Trophoblast cell (in vitro differentiated cells and primary cell): Measurements from ENCODE around the gene BCL11A.

Experiments
- DNase-seq, 2 donors: peaks; one replicate each; pipeline ENCODE4 v3.0.0-alpha.2; 2016
- H2AFZ ChIP-seq: 2 replicates; pipeline ENCODE4 v1.6.1; 2013; ENCODE audit warnings: low read length, moderate library complexity, mild to moderate bottlenecking; ENCODE audit not compliant: insufficient read depth, poor library complexity
- H2AK5ac ChIP-seq: 2 replicates; pipeline ENCODE4 v1.6.1; 2013; ENCODE audit warnings: mild to moderate bottlenecking, low read length
- H2BK120ac ChIP-seq: 2 replicates; pipeline ENCODE4 v1.6.1; 2013; ENCODE audit warnings: low read length, mild to moderate bottlenecking, moderate library complexity; ENCODE audit not compliant: insufficient read depth, poor library complexity
- H2BK12ac ChIP-seq: 2 replicates; pipeline ENCODE4 v1.6.1; 2013; ENCODE audit warnings: mild to moderate bottlenecking, low read length, moderate library complexity
- H2BK5ac ChIP-seq: 2 replicates; pipeline ENCODE4 v1.6.1; 2013; ENCODE audit warnings: low read length, low read depth, moderate library complexity, mild to moderate bottlenecking; ENCODE audit not compliant: poor library complexity
- H3K14ac ChIP-seq: 2 replicates; pipeline ENCODE4 v1.6.1; 2013; ENCODE audit warnings: mild to moderate bottlenecking, low read length
- H3K18ac ChIP-seq: 2 replicates; pipeline ENCODE4 v1.6.1; 2013; ENCODE audit warnings: mild to moderate bottlenecking, low read length
- H3K23ac ChIP-seq: 2 replicates; pipeline ENCODE4 v1.6.1; 2013; ENCODE audit warnings: low read length
- H3K27ac ChIP-seq: 2 replicates; pipeline ENCODE4 v1.5.1; 2013; ENCODE audit warnings: low read depth, mild to moderate bottlenecking, inconsistent platforms, low read length, moderate library complexity
- H3K27me3 ChIP-seq: 2 replicates; pipeline ENCODE4 v1.6.1; 2013; ENCODE audit warnings: inconsistent platforms, mild to moderate bottlenecking, low read length, moderate library complexity; ENCODE audit not compliant: insufficient read depth
- H3K36me3 ChIP-seq, 2 experiments: 1 replicate in 1 of 2; 2 replicates in 1 of 2; pipeline ENCODE4 v1.6.1; 2013; ENCODE audit warnings: low read length in 2 of 2, mild to moderate bottlenecking in 2 of 2, moderate library complexity in 1 of 2; ENCODE audit not compliant: insufficient read depth in 2 of 2, control insufficient read depth in 1 of 2
- H3K4ac ChIP-seq: 2 replicates; pipeline ENCODE4 v1.6.1; 2013; ENCODE audit warnings: low read depth, mild to moderate bottlenecking, low read length, moderate library complexity
- H3K4me1 ChIP-seq, 2 experiments: 1 replicate in 1 of 2; 2 replicates in 1 of 2; pipeline ENCODE4 v1.6.1; 2013; ENCODE audit warnings: low read length in 2 of 2, mild to moderate bottlenecking in 2 of 2, moderate library complexity in 1 of 2; ENCODE audit not compliant: insufficient read depth in 2 of 2, control insufficient read depth in 1 of 2
- H3K4me2 ChIP-seq: 2 replicates; pipeline ENCODE4 v1.6.1; 2013; ENCODE audit warnings: inconsistent platforms, mild to moderate bottlenecking, low read length, moderate library complexity
- H3K4me3 ChIP-seq: 2 replicates; pipeline ENCODE4 v1.5.1; 2013; ENCODE audit warnings: mild to moderate bottlenecking, low read depth, low read length, inconsistent platforms
- H3K79me1 ChIP-seq: one replicate; pipeline ENCODE4 v1.6.1; 2013; ENCODE audit warnings: low read length
- H3K79me2 ChIP-seq: 2 replicates; pipeline ENCODE4 v1.6.1; 2013; ENCODE audit warnings: low read length, mild to moderate bottlenecking; ENCODE audit not compliant: control insufficient read depth, insufficient read depth, poor library complexity
- H3K9ac ChIP-seq: 2 replicates; pipeline ENCODE4 v1.6.1; 2013; ENCODE audit warnings: mild to moderate bottlenecking, low read length
- H3K9me3 ChIP-seq: 2 replicates; pipeline ENCODE4 v1.6.1; 2013; ENCODE audit warnings: low read depth, mild to moderate bottlenecking, control low read depth, inconsistent platforms, low read length; ENCODE audit not compliant: insufficient read depth
- H4K12ac ChIP-seq: 2 replicates; pipeline ENCODE4 v1.6.1; 2013; ENCODE audit warnings: low read depth, mild to moderate bottlenecking, low read length, moderate library complexity
- H4K8ac ChIP-seq: 2 replicates; pipeline ENCODE4 v1.6.1; 2013; ENCODE audit warnings: low read depth, mild to moderate bottlenecking, low read length, moderate library complexity
- H4K91ac ChIP-seq: one replicate; pipeline ENCODE4 v1.6.1; 2013; ENCODE audit warnings: low read depth, mild to moderate bottlenecking, low read length, moderate library complexity
- WGBS: extraction: QIAGEN DNeasy Blood & Tissue Kit; methylation state at CpG from one replicate; pipeline ENCODE4 v1.1.7; 2013; ENCODE audit warnings: missing lambda C conversion rate; ENCODE audit not compliant: insufficient read length, insufficient coverage; ENCODE audit errors: extremely low coverage; 5-methylcytosine and 5-hydroxymethylcytosine counted together

Gene BCL11A

DNA sequence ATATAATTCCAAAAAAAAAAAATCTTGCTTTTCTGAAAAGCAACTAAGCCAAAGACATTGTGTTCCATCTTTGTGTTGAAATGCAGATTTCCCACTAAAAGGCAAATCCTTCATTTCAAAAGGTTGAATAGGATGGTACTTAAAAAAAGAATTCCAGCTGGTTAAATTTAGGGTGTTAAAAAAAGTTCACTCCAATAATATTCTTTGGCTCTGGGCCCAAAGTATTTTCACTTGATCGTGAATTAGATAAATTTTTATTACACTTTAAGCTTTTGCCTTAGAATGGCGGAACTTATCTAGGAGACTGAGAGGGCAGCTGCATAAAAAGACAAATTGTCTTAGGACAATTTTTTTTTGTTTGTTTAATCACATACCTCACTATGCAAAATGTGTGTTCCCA, 79.2 kb downstream of the BCL11A start:
- H4K12ac ChIP-seq = no peak overlapping the region
- no peak overlapping the region for H4K91ac ChIP-seq
- no peak overlapping the region for H2AFZ ChIP-seq
- H4K8ac ChIP-seq = no peak overlapping the region
- no peaks in the 10 kb centered on the region for H3K27me3 ChIP-seq
- H3K18ac ChIP-seq = no peak overlapping the region
- no peak for DNase-seq
- H3K4ac ChIP-seq = no peak overlapping the region
- H3K14ac ChIP-seq = no peak overlapping the region
- peaks cover 11 to 14% of the 10 kb centered on the region in 2 experiments for H3K4me1 ChIP-seq
- H3K23ac ChIP-seq = no peak overlapping the region
- no CpG with 5 or more reads among the region's 2 CpGs for WGBS
- H3K4me3 ChIP-seq = no peak overlapping the region
- H2BK12ac ChIP-seq = no peak overlapping the region
- no peaks in the 10 kb centered on the region for H3K9me3 ChIP-seq
- H3K79me2 ChIP-seq = no peaks in the 10 kb centered on the region
- H3K4me2 ChIP-seq = no peak overlapping the region
- H3K79me1 ChIP-seq = peaks cover 6% of the 10 kb centered on the region
- H2BK5ac ChIP-seq = no peak overlapping the region
- peaks cover 0 to 2% of the 10 kb centered on the region in 2 experiments for H3K36me3 ChIP-seq
- no peak overlapping the region for H3K9ac ChIP-seq
- H2BK120ac ChIP-seq = no peak overlapping the region
- H2AK5ac ChIP-seq = no peak overlapping the region
- H3K27ac ChIP-seq = no peak overlapping the region

DNA sequence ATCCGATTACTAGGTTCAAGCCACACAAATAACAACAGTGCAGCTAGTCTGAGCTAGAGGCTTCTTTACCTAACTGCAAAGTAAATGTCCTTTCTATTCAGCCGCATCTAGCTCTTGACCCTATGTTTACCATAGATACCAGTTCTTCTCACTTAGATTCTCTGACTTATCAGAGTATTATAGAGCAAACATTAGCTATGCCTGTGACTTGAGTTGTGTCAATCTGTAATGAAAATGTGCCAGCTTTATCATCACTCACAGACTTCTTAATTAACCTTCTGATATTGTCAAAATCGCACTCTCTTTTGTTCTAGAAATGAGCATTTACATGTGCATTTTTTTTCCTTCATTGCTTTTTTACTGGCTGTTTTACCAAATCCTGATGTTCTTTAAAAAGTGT, 79.9 kb downstream of the BCL11A start:
- H3K27me3 ChIP-seq = no peaks in the 10 kb centered on the region
- H3K79me2 ChIP-seq = no peaks in the 10 kb centered on the region
- H3K9me3 ChIP-seq = no peaks in the 10 kb centered on the region
- H3K18ac ChIP-seq = no peak overlapping the region
- peaks cover 6 to 8% of the 10 kb centered on the region in 2 experiments for H3K4me1 ChIP-seq
- WGBS = no CpG with 5 or more reads among the region's 3 CpGs
- no peak overlapping the region for H2BK120ac ChIP-seq
- peaks cover 4% of the 10 kb centered on the region for H3K79me1 ChIP-seq
- no peak overlapping the region for H3K14ac ChIP-seq
- no peak overlapping the region for H4K12ac ChIP-seq
- no peak overlapping the region for H3K27ac ChIP-seq
- H3K9ac ChIP-seq = no peak overlapping the region
- no peak overlapping the region for H2BK5ac ChIP-seq
- H3K23ac ChIP-seq = no peak overlapping the region
- H3K4me3 ChIP-seq = no peak overlapping the region
- H3K36me3 ChIP-seq = peaks cover 0 to 2% of the 10 kb centered on the region in 2 experiments
- H2AK5ac ChIP-seq = no peak overlapping the region
- no peak overlapping the region for H4K8ac ChIP-seq
- H4K91ac ChIP-seq = no peak overlapping the region
- H2BK12ac ChIP-seq = no peak overlapping the region
- no peak overlapping the region for H2AFZ ChIP-seq
- H3K4me2 ChIP-seq = no peak overlapping the region
- no peak for DNase-seq
- no peak overlapping the region for H3K4ac ChIP-seq

DNA sequence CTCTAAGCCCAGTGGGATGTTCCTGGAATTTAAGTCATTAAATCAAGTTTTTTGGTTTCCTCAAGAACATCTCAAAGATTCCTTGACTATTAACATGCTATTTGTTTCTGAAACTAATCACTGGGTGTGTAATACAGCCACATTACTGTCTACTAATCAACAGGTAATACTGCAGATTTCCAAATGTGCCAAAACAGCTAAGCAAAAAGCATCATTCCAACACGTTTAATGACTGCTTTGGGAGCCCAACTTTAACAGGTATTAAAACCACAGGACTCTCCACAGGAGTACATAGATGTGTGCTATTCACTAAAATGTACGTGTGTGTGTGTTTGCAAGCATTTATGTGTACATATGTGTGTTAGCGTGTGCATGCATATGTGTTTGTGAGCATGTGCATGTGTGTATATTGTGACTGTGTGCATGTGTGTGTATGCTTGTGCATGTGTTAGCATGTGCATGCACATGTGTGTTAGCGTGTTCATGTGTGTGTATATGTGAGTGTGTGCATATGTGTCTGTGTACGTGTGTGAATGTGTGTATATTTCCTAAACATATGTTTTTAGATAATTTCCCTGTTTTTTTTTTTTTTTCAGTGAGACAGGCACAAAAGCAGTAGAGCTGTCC, 80.7 kb downstream of the BCL11A start:
- H3K4me2 ChIP-seq = no peak overlapping the region
- no peak overlapping the region for H4K12ac ChIP-seq
- H2AFZ ChIP-seq = no peak overlapping the region
- no peak overlapping the region for H2BK5ac ChIP-seq
- H3K23ac ChIP-seq = no peak overlapping the region
- no peak overlapping the region for H3K27ac ChIP-seq
- no peaks in the 10 kb centered on the region for H3K79me2 ChIP-seq
- H3K4me3 ChIP-seq = no peak overlapping the region
- H2BK120ac ChIP-seq = no peak overlapping the region
- H3K9me3 ChIP-seq = peaks cover 2% of the 10 kb centered on the region
- no peak for DNase-seq
- H4K91ac ChIP-seq = no peak overlapping the region
- H3K36me3 ChIP-seq = peaks cover 0 to 4% of the 10 kb centered on the region in 2 experiments
- H2BK12ac ChIP-seq = no peak overlapping the region
- H4K8ac ChIP-seq = no peak overlapping the region
- H3K79me1 ChIP-seq = no peaks in the 10 kb centered on the region
- no peak overlapping the region for H3K14ac ChIP-seq
- no peaks in the 10 kb centered on the region for H3K27me3 ChIP-seq
- no CpG with 5 or more reads among the region's 5 CpGs for WGBS
- peaks cover 2% of the 10 kb centered on the region in 2 experiments for H3K4me1 ChIP-seq
- H3K4ac ChIP-seq = no peak overlapping the region
- no peak overlapping the region for H3K9ac ChIP-seq
- H3K18ac ChIP-seq = no peak overlapping the region
- H2AK5ac ChIP-seq = no peak overlapping the region

DNA sequence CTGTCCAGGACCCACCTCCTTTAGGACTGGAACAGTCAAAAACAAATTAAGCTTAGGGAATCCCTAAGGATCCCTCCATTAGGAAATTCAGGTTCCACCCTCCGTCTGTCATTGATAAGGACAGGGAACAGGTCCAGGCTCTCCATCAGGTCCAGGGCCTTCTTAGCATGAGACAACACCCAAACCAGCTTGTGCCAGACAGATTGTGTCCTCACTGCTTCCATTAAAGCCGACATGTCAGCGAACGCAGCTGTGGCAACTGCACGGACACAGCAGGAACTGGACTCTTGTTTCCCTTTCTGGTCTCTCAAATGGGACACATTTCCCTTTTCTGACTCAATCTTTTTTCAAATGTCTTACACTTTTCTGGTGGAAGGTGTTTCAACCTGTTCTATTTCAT, 81.4 kb downstream of the BCL11A start:
- Histone ChIP-seq H3K27me3 (no peaks in the 10 kb centered on the region), H3K79me2 (no peaks in the 10 kb centered on the region), H3K18ac (no peak overlapping the region), H4K8ac (no peak overlapping the region), H3K4me3 (no peak overlapping the region), H2BK120ac (no peak overlapping the region), H3K9ac (no peak overlapping the region), H3K14ac (no peak overlapping the region), H3K23ac (no peak overlapping the region), H3K9me3 (peaks cover 5% of the 10 kb centered on the region), H2BK5ac (no peak overlapping the region), H4K12ac (no peak overlapping the region), H4K91ac (no peak overlapping the region), H2BK12ac (no peak overlapping the region), H3K4me2 (no peak overlapping the region), H2AK5ac (no peak overlapping the region), H3K4me1 (peaks cover 2% of the 10 kb centered on the region in 2 experiments), H3K4ac (no peak overlapping the region), H3K79me1 (no peaks in the 10 kb centered on the region), H2AFZ (no peak overlapping the region), H3K27ac (no peak overlapping the region), H3K36me3 (peaks cover 0 to 7% of the 10 kb centered on the region in 2 experiments)
- no CpG with 5 or more reads among the region's 5 CpGs for WGBS
- DNase-seq = no peak
